Peyer's patch (tissue), 4 donors: ENCODE results near the gene TPBGL.

ENCODE experiments used
- CTCF ChIP-seq, 6 experiments: fragments of 450-650 bp in 4 of 6; fragments of 200-600 bp in 2 of 6; sonication (generic) in 1 of 6; IDR thresholded peaks; one replicate each; pipeline ENCODE4 v1.5.1; 2017 to 2019; ENCODE audit warnings: antibody characterized with exemption in 6 of 6, mild to moderate bottlenecking in 3 of 6, moderate library complexity in 1 of 6
- POLR2A ChIP-seq, 2 donors: fragments of 450-650 bp; IDR thresholded peaks; one replicate each; pipeline ENCODE4 v1.5.1; 2017; ENCODE audit warnings: antibody characterized with exemption in 2 of 2, mild to moderate bottlenecking in 2 of 2, moderate library complexity in 2 of 2

DNA sequence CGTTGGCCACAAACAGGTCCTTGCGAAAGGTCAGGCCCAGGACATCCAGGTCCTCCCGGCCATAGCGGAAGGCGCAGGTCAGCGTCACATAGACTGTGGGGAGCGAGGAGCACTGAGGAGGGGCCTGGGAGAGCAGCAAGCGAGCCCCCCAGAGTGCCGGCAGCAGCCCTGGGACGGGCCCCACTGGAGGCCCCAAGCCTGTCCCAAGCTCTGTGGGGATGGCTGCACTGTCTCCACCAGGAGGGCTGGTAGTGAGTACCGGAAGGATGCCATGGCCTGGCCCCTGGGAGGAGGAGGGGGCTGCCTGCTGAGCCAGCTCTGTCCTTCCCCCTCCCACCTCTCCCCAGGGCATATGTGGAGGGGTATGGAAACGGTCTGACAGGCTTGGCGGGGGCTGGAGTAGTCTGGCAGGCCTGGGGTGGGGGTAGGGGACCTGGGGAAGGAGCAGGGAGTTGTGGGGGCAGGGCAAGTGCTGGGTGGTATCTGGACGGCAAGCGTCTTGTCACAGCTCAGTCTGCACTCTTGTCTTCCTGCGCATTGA lies 42.9 kb downstream of the TPBGL start:
- TF ChIP-seq CTCF (IDR thresholded peaks at IDR 0.05) (no peak), POLR2A (IDR thresholded peaks at IDR 0.05) (no peak)
